ENCODE data around the gene LNX1. TPM values are rescaled to one million over a fixed set of nuclear protein-coding genes. Genes with fewer than 3 reads are reported as not detected.
A peak's percentile ranks its signal among the peaks of the same experiment; 100 is the strongest.

Gene LNX1
- total RNA-seq, 1 donor from 2014 or later = 0.34 TPM

DNA sequence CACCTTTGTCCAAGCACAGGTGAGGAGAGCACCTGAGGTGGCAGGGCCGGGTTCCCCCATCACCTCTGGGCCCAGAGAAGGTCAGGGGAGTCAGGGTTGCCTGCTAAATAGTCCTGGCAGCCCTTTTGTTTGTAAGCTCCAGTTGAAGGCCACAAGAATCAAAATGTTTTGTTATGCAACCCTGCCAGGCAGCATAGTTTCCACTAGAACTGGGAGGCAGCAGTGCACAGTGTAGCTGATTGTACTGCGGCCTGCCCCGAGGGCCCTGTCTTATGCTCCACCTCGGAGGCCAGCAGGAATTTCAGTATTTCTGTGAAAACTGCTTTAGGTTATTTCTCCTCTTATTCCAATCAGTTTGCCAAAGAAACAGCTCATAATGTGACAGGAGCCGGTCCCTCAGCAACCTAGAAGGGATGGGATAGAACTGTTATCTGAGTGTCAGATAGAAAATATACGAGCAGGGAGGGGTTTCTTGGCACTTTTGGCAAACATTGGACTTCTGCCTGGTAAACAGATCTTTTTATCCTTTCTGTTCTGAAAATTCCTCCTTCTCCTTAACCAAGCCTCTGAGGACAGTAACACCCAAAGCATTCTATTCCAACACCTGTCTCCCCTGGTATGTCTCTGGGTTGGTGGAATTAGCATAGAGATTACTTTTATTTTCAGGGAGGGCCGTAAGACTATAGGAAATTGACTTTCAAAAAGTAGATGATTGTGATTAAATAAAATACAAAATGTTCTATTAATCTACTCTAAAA, 93.6 kb downstream of the LNX1 start:
- Histone ChIP-seq H3F3A (ENCODE audit: low read depth) (no peaks in the 10 kb centered on the region), H3K79me2 (ENCODE audit: low read depth) (no peaks in the 10 kb centered on the region), H3K27me3 (no peaks in the 10 kb centered on the region), H2AFZ (replicated peaks) (peak overlapping the region; percentile 55), H3K9ac (no peak overlapping the region), H3K4me2 (peak overlapping the region; percentile 10), H3K36me3 (no peaks in the 10 kb centered on the region), H3K4me3 (no peak overlapping the region), H4K20me1 (ENCODE audit: low read depth) (no peaks in the 10 kb centered on the region), H3K9me3 (ENCODE audit: low read depth) (no peaks in the 10 kb centered on the region), H3K4me1 (peaks cover 14% of the 10 kb centered on the region), H3K27ac (no peak overlapping the region)
- no peak for TF ChIP-seq EZH2phosphoT487 (IDR thresholded peaks at IDR 0.05)
- TF ChIP-seq, protein P1, sequence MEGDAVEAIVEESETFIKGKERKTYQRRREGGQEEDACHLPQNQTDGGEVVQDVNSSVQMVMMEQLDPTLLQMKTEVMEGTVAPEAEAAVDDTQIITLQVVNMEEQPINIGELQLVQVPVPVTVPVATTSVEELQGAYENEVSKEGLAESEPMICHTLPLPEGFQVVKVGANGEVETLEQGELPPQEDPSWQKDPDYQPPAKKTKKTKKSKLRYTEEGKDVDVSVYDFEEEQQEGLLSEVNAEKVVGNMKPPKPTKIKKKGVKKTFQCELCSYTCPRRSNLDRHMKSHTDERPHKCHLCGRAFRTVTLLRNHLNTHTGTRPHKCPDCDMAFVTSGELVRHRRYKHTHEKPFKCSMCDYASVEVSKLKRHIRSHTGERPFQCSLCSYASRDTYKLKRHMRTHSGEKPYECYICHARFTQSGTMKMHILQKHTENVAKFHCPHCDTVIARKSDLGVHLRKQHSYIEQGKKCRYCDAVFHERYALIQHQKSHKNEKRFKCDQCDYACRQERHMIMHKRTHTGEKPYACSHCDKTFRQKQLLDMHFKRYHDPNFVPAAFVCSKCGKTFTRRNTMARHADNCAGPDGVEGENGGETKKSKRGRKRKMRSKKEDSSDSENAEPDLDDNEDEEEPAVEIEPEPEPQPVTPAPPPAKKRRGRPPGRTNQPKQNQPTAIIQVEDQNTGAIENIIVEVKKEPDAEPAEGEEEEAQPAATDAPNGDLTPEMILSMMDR (IDR thresholded peaks at IDR 0.05) = no peak
- no peak for TF ChIP-seq EZH2 (IDR thresholded peaks at IDR 0.05)
- Mint-ChIP-seq H3K4me1 (peaks cover 7% of the 10 kb centered on the region), H3K27ac (no peak overlapping the region), H3K36me3 (no peaks in the 10 kb centered on the region), H3K4me3 (no peak overlapping the region), H3K9me3 (no peaks in the 10 kb centered on the region), H3K27me3 (ENCODE audit: insufficient read depth, low read depth) (no peaks in the 10 kb centered on the region)
- DNase-seq (ENCODE audit: low spot score) = peak; percentile 47

DNA sequence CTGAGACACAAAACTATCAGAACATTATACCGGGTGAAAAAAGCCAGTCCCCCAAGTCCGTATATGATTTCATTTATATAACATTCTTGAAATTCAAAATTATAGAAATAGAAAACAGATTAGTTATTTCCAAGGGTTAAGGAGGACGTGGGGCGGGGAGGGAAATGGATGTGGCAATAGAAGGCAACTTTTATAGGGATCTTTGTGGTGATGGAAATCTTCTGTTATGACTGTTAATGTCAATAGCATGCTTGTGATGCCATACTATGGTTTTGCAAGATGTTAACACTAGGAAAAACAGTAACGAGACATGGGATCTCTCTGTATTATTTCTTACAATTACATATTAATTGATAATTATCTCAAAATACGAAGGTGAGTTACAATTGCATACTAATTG, 96.4 kb downstream of the LNX1 start:
- no peak overlapping the region for H3K27ac Mint-ChIP-seq
- TF ChIP-seq EZH2phosphoT487 (IDR thresholded peaks at IDR 0.05) (no peak), EZH2 (IDR thresholded peaks at IDR 0.05) (no peak)
- TF ChIP-seq, protein P1 (IDR thresholded peaks at IDR 0.05) = no peak
- H3K27me3 Mint-ChIP-seq (ENCODE audit: insufficient read depth, low read depth) = no peaks in the 10 kb centered on the region
- H3K27me3 ChIP-seq = no peaks in the 10 kb centered on the region
- H3K9ac ChIP-seq = no peak overlapping the region
- H3K4me1 ChIP-seq = peaks cover 14% of the 10 kb centered on the region
- H3K4me2 ChIP-seq = no peak overlapping the region
- no peak overlapping the region for H3K27ac ChIP-seq
- DNase-seq (ENCODE audit: low spot score) = no peak
- no peaks in the 10 kb centered on the region for H3K9me3 Mint-ChIP-seq
- no peaks in the 10 kb centered on the region for H3K9me3 ChIP-seq (ENCODE audit: low read depth)
- no peaks in the 10 kb centered on the region for H3K36me3 Mint-ChIP-seq
- H3K4me1 Mint-ChIP-seq = peaks cover 7% of the 10 kb centered on the region
- no peak overlapping the region for H3K4me3 Mint-ChIP-seq
- H3F3A ChIP-seq (ENCODE audit: low read depth) = no peaks in the 10 kb centered on the region
- no peak overlapping the region for H3K4me3 ChIP-seq
- no peaks in the 10 kb centered on the region for H3K79me2 ChIP-seq (ENCODE audit: low read depth)
- no peak overlapping the region for H2AFZ ChIP-seq (replicated peaks)
- H4K20me1 ChIP-seq (ENCODE audit: low read depth) = no peaks in the 10 kb centered on the region
- no peaks in the 10 kb centered on the region for H3K36me3 ChIP-seq

DNA sequence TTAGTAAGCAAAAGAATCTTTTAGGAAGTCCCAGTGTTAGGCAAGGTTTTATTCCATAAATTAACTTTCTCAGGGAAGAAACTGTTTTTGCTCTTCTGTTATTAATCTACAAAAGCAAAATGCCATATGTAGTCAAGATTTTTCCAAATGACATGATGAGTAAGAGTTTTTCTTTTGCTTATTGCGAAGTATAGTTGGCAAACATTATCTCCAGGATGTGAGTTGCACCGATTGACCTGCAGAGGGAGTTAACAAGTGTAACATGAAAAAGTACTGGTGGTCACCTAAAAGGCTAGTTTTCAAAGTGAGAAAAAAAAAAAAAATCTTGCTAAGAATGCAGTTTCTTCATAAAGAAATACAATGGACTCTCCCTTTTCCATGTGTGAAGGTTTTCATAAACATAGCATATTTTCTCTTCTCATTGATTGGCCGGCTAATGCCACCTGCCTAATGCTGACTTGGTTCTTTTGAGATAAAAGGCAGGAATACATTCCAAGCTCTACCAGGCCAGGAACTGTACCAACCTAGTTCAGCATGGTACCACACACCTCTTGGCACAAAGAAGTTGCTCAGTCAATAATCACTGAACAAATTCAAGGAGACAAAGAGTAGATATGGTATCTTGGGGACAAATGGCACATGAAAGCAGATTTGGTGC, 100.2 kb downstream of the LNX1 start:
- Histone ChIP-seq H3K79me2 (ENCODE audit: low read depth) (no peaks in the 10 kb centered on the region), H3K27me3 (no peaks in the 10 kb centered on the region), H3K27ac (no peak overlapping the region), H3K36me3 (no peaks in the 10 kb centered on the region), H3K4me1 (no peaks in the 10 kb centered on the region), H3K9ac (no peak overlapping the region), H3F3A (ENCODE audit: low read depth) (no peaks in the 10 kb centered on the region), H3K4me3 (no peak overlapping the region), H2AFZ (replicated peaks) (no peak overlapping the region), H3K4me2 (no peak overlapping the region), H3K9me3 (ENCODE audit: low read depth) (no peaks in the 10 kb centered on the region), H4K20me1 (ENCODE audit: low read depth) (no peaks in the 10 kb centered on the region)
- TF ChIP-seq EZH2phosphoT487 (IDR thresholded peaks at IDR 0.05) = no peak
- TF ChIP-seq, protein P1 (IDR thresholded peaks at IDR 0.05) = peak; percentile 77
- TF ChIP-seq EZH2 (IDR thresholded peaks at IDR 0.05) = no peak
- Mint-ChIP-seq H3K27me3 (ENCODE audit: insufficient read depth, low read depth) (peaks cover 2% of the 10 kb centered on the region), H3K27ac (no peak overlapping the region), H3K9me3 (no peaks in the 10 kb centered on the region), H3K4me1 (no peaks in the 10 kb centered on the region), H3K4me3 (no peak overlapping the region), H3K36me3 (no peaks in the 10 kb centered on the region)
- DNase-seq (ENCODE audit: low spot score) = peak; percentile 49

Measured in neural progenitor cell (in vitro differentiated cells).